ENCODE data around the gene IGSF23.

- no peak for TF ChIP-seq CTCF (IDR thresholded peaks at IDR 0.05)
- TF ChIP-seq POLR2A (IDR thresholded peaks at IDR 0.05), result no peak
Measured at GRCh38 chr19:44623626-44624025, 10.3 kb downstream of the IGSF23 start.

All from adrenal gland (tissue), 5 donors.